Liver (tissue), 9 donors: ENCODE data around the gene TMEM51. TPM values are rescaled to one million over a fixed set of nuclear protein-coding genes. Genes with fewer than 3 reads are reported as not detected.

ENCODE experiments used
- DNase-seq: peaks from one replicate; pipeline ENCODE4 v3.0.0-alpha.2; 2017; ENCODE audit warnings: low spot score
- H3K27ac ChIP-seq, 2 donors: one replicate each; pipeline ENCODE4 v1.7.0; 2013; ENCODE audit warnings: inconsistent platforms in 2 of 2, low read length in 2 of 2, control low read depth in 1 of 2, low read depth in 1 of 2, mild to moderate bottlenecking in 1 of 2
- H3K27me3 ChIP-seq, 4 donors: one replicate each; pipeline versions ENCODE4 v1.6.1 to v1.7.0; 2013; ENCODE audit warnings: low read length in 3 of 4, inconsistent platforms in 1 of 4, mild to moderate bottlenecking in 1 of 4, moderate library complexity in 1 of 4; ENCODE audit not compliant: control insufficient read depth in 4 of 4, insufficient read depth in 4 of 4
- H3K36me3 ChIP-seq, 4 donors: one replicate each; pipeline versions ENCODE4 v1.6.1 to v1.7.0; 2013; ENCODE audit warnings: low read length in 3 of 4, mild to moderate bottlenecking in 3 of 4, low read depth in 1 of 4, moderate library complexity in 1 of 4; ENCODE audit not compliant: control insufficient read depth in 4 of 4, insufficient read depth in 3 of 4
- H3K4me1 ChIP-seq, 4 donors: one replicate each; pipeline versions ENCODE4 v1.6.1 to v1.7.0; 2013; ENCODE audit warnings: low read length in 3 of 4, mild to moderate bottlenecking in 3 of 4, moderate library complexity in 1 of 4; ENCODE audit not compliant: control insufficient read depth in 4 of 4, insufficient read depth in 4 of 4
- H3K4me3 ChIP-seq, 3 donors: one replicate each; pipeline versions ENCODE4 v1.6.1 to v1.7.0; 2013; ENCODE audit warnings: low read length in 3 of 3, control low read depth in 1 of 3, low read depth in 1 of 3, mild to moderate bottlenecking in 1 of 3
- H3K9ac ChIP-seq, 2 donors: one replicate each; pipeline ENCODE4 v1.7.0; 2013; ENCODE audit warnings: low read length in 2 of 2, mild to moderate bottlenecking in 2 of 2, moderate library complexity in 2 of 2, control low read depth in 1 of 2, low read depth in 1 of 2
- H3K9me3 ChIP-seq, 4 donors: one replicate each; pipeline versions ENCODE4 v1.6.1 to v1.7.0; 2013; ENCODE audit warnings: low read length in 3 of 4; ENCODE audit not compliant: control insufficient read depth in 4 of 4
- ATF3 ChIP-seq: IDR thresholded peaks from 2 replicates; pipeline ENCODE4 v1.6.1; 2016; ENCODE audit warnings: antibody characterized with exemption
- CTCF ChIP-seq: fragments of 150-350 bp; IDR thresholded peaks from 2 replicates; pipeline ENCODE4 v1.5.1; 2017; ENCODE audit warnings: improper control_type of control experiment, low read depth, low read length; ENCODE audit not compliant: missing input control
- EGR1 ChIP-seq, 2 donors: IDR thresholded peaks; 2 replicates each; pipeline ENCODE4 v1.6.1; 2016 to 2018; ENCODE audit warnings: antibody characterized with exemption in 2 of 2, low read depth in 2 of 2
- FOXA1 ChIP-seq: IDR thresholded peaks from 2 replicates; pipeline ENCODE4 v1.6.1; 2016; ENCODE audit warnings: antibody characterized with exemption
- FOXA2 ChIP-seq: IDR thresholded peaks from 2 replicates; pipeline ENCODE4 v1.6.1; 2016; ENCODE audit warnings: antibody characterized with exemption
- GABPA ChIP-seq, 2 donors: IDR thresholded peaks in 1 of 2; conservative IDR thresholded peaks in 1 of 2; 2 replicates each; pipeline ENCODE4 v1.6.1; 2016; ENCODE audit warnings: antibody characterized with exemption in 2 of 2, mild to moderate bottlenecking in 1 of 2, moderate library complexity in 1 of 2
- HNF4A ChIP-seq, 2 donors: conservative IDR thresholded peaks; 2 replicates each; pipeline ENCODE4 v1.6.1; 2016; ENCODE audit warnings: antibody characterized with exemption in 2 of 2, mild to moderate bottlenecking in 2 of 2
- HNF4G ChIP-seq: IDR thresholded peaks from 2 replicates; pipeline ENCODE4 v1.6.1; 2016; ENCODE audit warnings: antibody characterized with exemption
- JUND ChIP-seq, 2 donors: IDR thresholded peaks; 2 replicates each; pipeline ENCODE4 v1.6.1; 2016; ENCODE audit warnings: antibody characterized with exemption in 2 of 2
- NR2F2 ChIP-seq: IDR thresholded peaks from 2 replicates; pipeline ENCODE4 v1.6.1; 2016; ENCODE audit warnings: antibody characterized with exemption
- RAD21 ChIP-seq, 2 donors: IDR thresholded peaks; 2 replicates each; pipeline ENCODE4 v1.6.1; 2016; ENCODE audit warnings: antibody characterized with exemption in 2 of 2, mild to moderate bottlenecking in 2 of 2
- REST ChIP-seq: IDR thresholded peaks from 2 replicates; pipeline ENCODE4 v1.6.1; 2016; ENCODE audit warnings: antibody characterized with exemption, mild to moderate bottlenecking
- RXRA ChIP-seq, 2 donors: IDR thresholded peaks; 2 replicates each; pipeline ENCODE4 v1.6.1; 2017 to 2018; ENCODE audit warnings: antibody characterized with exemption in 2 of 2, mild to moderate bottlenecking in 1 of 2
- SP1 ChIP-seq: IDR thresholded peaks from 2 replicates; pipeline ENCODE4 v1.6.1; 2018; ENCODE audit warnings: antibody characterized with exemption, mild to moderate bottlenecking
- TAF1 ChIP-seq: conservative IDR thresholded peaks from 2 replicates; pipeline ENCODE4 v1.6.1; 2016; ENCODE audit warnings: antibody characterized with exemption, mild to moderate bottlenecking
- YY1 ChIP-seq: IDR thresholded peaks from 2 replicates; pipeline ENCODE4 v1.6.1; 2016; ENCODE audit warnings: antibody characterized with exemption, mild to moderate bottlenecking
- ZBTB33 ChIP-seq: IDR thresholded peaks from 2 replicates; pipeline ENCODE4 v1.6.1; 2016; ENCODE audit warnings: antibody characterized with exemption
- WGBS: extraction: QIAGEN DNeasy Blood & Tissue Kit; methylation state at CpG from one replicate; pipeline ENCODE4 v1.1.7; 2013; 5-methylcytosine and 5-hydroxymethylcytosine counted together
- polyA plus RNA-seq, 2 donors: library from polyadenylated mRNA; stranded (reverse) in 1 of 2; unstranded in 1 of 2; fragments of 200-250 nt in 1 of 2; fragments of >200 nt in 1 of 2; fragmentation: Nextera tagmentation in 1 of 2; extraction: Ambion mirVana in 1 of 2; gene quantifications; one replicate each; pipeline versions ENCODE4 v1.2.1 to v1.2.3, GENCODE V29; 2013 to 2015
- total RNA-seq, 2 donors: library from RNA; depleted of rRNA; stranded (reverse); fragments of >200 nt; gene quantifications; one replicate each; pipeline ENCODE4 v1.2.3, GENCODE V29; 2014
- TF ChIP-seq, protein P1 (sequence below): IDR thresholded peaks from 2 replicates; pipeline ENCODE4 v1.6.1; 2016; ENCODE audit warnings: antibody characterized with exemption
- donor health status: healthy.
- donor health status: healthy.
- donor health status: healthy.
- donor health status: healthy.
- donor health status: healthy.

TMEM51 gene
- total and polyA plus RNA-seq, 4 donors = 1.3 to 2.7 (median 1.9) TPM

GRCh38 chr1:15255582-15256149 is 102.1 kb downstream of the TMEM51 start:
- Histone ChIP-seq H3K27me3 (no peaks in the 10 kb centered on the region), H3K36me3 (no peaks in the 10 kb centered on the region), H3K27ac (no peak overlapping the region), H3K4me1 (no peaks in the 10 kb centered on the region), H3K4me3 (no peak overlapping the region), H3K9ac (no peak overlapping the region), H3K9me3 (no peaks in the 10 kb centered on the region)
- 91% methylated on average over 4 of the region's 4 CpGs for WGBS
- TF ChIP-seq CTCF (no peak), ATF3 (no peak), HNF4A (conservative IDR thresholded peaks at IDR 0.05) (no peak), FOXA1 (no peak), EGR1 (IDR thresholded peaks at IDR 0.05; ENCODE audit: low read depth in 2 of 2) (no peak), TAF1 (no peak), JUND (IDR thresholded peaks at IDR 0.05) (no peak), RAD21 (IDR thresholded peaks at IDR 0.05) (no peak), REST (no peak), YY1 (no peak), NR2F2 (no peak), FOXA2 (no peak), SP1 (no peak), GABPA (IDR thresholded peaks at IDR 0.05 in 1 of 2, conservative IDR thresholded peaks at IDR 0.05 in 1 of 2) (no peak), ZBTB33 (no peak), HNF4G (no peak), RXRA (IDR thresholded peaks at IDR 0.05) (no peak)
- TF ChIP-seq, protein P1, sequence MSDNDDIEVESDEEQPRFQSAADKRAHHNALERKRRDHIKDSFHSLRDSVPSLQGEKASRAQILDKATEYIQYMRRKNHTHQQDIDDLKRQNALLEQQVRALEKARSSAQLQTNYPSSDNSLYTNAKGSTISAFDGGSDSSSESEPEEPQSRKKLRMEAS = no peak
- DNase-seq = no peak
